ENCODE data around the gene DDX55.

Gene DDX55

DNA sequence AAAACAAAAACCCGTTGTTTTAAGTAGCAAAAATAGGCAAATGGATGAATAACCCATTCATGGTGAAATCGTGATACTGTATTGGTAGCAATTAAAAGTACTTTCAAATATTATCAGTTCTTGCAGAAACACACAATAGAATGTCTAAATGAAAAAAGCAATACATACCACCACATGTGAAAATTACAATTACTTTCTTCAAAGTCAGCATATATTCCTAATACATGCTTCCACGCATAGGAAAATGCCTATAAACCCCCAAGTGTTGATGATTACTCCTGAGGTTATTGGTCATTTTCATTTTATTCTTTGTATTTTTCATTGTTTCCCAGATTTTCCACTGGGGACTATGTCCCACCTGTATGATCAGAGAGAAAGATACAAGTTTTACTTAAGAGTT, 15.2 kb downstream of the DDX55 start:
- DNase-seq: no peak

DNA sequence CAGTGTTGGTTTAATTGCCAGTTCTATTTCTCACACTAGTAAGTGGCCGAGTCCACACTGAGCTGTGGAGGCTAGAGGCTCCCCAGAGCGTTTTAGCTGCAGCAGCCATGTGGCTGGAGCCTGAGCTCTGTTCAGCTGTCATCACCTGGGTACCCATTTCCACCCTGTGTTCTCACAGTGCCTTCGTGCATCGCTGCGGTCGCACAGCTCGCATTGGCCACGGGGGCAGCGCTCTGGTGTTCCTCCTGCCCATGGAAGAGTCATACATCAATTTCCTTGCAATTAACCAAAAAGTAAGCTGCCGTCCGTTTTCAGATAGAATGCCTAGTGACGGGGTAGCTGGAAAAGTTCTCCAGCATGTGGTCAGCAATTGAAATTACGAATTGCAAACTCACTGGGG, 15.7 kb downstream of the DDX55 start:
- no peak for DNase-seq

- DNase-seq: no peak
Measured at GRCh38 chr12:123621101-123621500, 19.2 kb downstream of the DDX55 start.

DNA sequence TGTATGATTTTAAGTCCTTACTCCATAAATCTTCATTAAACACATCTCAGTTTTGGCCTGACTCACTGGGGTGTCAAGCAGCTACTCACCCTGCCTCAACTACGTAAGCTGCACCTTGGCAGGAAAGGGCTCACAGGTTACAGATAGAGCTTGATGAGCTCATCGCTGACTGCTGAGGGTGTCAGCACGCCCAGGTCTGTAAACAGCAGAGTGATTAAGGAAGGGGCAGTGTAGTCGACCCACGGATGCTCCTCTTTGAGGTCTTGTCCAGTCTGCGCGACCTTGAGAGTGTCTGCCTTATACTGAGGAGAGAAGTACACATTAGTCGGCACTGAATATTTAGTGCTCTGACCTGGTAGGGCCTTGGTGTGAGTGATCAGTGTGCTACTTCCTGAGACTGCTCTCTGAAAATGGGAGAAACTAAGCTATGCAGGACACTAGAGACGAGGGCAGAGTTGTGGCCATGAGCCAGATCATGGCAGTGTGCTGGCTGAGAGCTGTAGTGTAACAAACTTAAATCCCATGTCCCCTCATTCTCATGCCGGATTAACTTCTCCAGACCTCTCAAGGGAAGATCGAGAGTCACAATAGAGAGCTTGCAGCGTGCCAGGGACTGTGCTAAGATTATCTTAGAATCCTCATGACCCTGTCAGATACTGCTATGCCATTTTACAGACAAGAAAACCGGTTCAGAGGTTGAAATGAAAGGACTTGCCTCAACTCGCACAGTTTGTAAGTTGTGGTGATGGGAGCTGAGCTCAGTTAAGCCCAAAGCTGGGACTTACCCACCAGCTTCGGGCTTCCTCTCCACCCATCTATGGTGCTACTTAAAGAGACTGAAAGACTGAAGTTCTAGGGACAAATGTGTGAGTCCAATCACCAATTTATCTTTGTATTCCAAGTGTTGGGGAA, 20.0 kb downstream of the DDX55 start:
- no peak for DNase-seq

DNA sequence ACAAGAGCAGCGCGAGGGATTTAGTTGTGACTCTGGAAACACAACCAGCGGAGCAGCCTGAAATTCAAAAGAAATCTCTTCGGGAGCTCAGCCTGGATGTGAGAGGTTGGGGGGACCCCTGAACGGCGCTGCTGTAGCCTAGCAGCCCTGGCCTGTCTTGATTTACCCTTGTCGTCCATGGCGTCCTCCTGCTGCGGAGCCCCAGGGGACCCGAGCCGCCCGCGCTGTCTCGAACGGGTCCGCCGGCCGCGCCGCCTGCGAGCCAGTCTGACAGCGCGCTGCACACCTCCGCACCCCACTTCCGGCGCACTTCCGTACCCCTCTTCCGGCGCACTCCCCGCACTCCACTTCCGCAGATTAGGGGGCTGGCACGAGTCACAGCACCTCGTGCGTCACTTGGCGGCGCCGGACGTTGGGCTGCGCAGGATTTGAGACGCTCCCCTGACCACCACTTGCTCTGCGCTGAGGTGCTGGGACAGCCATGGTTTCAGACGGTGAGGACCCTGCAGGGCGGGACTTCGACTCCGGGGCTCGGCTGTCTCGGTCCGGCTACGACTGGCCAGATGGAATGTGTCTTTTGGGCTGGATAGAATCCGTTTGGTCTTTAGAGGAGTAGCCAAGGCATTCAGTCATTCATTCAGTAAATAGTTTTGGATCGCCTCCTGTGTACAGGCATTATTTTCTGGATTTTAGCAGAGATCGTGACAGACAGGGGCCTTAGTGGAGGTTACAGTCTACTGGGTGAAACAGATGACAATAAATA, 31.7 kb downstream of the DDX55 start, which contains the start of the genes EIF2B1 and GTF2H3:
EIF2B1 (minus strand) TSS at position 308 of the 763 bp plus-strand sequence; CDS start at position 179, 129 bp downstream.
GTF2H3 (plus strand) TSS at position 451 of the 763 bp plus-strand sequence; CDS start at position 482, 31 bp downstream.
- DNase-seq: peak; percentile 94 to 95

DNA sequence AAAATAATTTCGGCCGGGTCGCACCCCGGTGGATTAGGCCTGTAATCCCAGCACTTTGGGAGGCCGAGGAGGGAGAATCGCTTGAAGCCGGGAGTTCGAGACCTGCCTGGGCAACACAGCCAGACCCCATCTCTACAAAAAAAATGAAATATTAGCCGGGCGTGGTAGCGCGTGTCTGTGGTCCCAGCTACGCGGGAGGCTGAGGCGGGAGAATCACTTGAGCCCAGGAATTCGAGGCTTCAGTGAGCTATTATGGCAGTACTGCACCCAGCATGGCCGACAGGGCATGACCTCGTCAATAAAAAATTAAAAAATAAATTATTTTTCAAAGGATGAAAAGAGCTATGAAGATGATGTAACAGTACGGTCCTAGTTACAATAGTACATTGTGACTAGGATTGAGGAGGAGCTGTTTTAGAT, 32.3 kb downstream of the DDX55 start:
- DNase-seq: no peak

- DNase-seq: no peak
Measured at GRCh38 chr12:123643911-123644310, 42.0 kb downstream of the DDX55 start.

DNA sequence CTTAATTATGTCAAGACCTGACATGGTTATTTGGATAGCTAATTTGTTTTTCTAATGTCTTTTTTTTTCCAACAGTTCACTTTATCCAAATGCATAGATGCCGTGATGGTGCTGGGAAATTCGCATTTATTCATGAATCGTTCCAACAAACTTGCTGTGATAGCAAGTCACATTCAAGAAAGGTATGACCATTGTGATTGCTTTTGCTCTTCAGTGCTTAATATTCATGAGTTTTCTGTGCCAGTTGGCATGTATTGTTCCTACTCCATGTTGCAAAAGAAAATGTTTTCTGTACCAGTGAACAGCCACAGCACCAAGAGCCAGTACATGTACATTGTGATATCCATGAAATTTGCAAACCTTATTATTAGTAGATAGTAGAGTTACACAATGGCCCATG, 43.5 kb downstream of the DDX55 start:
- DNase-seq: no peak

- no peak for DNase-seq
Measured at GRCh38 chr12:123645878-123646277, 44.0 kb downstream of the DDX55 start.

DNA sequence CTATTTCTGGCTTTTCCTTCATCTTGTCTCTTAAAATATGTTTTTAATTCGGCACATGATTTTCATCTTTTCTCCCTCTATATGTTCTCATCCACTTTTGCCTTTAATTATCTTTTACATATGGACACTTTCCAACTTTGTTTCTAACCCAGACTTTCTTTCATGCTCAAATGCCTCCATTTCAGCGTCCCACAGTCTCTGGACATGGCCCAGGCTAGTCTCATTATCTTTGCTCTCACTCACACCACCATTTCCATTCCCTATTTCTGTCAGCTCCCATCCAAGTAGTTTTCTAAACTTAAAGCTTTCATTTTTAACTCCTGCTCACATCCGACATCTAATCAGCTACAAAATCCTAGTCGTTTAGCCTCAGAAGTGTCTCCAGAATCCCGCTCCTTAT, 46.5 kb downstream of the DDX55 start:
- no peak for DNase-seq

DNA sequence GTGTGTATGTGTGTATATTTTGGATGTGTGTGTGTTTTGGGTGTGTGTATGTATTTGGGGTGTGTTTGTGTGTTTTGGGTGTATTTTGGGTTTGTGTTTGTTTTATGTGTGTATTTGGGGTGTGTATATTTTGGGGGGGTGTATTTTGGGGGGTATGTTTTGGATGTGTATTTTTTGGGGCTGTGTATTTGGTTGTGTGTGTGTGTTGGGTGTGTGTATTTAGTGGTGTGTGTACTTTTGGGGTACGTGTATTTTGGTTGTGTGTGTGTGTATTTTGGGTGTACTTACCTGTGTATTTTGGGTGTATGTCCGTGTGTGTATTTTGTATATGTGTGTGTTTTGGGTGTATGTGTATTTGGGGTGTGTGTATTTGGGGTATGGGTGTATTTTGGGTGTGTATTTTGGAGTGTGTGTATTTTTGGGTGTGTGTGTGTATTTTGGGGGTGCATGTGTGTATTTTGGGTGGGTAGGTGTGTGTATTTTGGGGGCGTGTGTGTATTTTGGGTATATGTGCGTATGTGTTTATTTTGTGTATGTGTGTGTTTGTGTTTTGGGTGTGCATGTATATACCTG, 52.3 kb downstream of the DDX55 start:
- no peak for DNase-seq

GRCh38 chr12:123655420-123655819, 53.5 kb downstream of the DDX55 start:
- DNase-seq: no peak

- no peak for DNase-seq
Measured at GRCh38 chr12:123656392-123656791, 54.5 kb downstream of the DDX55 start.

DNA sequence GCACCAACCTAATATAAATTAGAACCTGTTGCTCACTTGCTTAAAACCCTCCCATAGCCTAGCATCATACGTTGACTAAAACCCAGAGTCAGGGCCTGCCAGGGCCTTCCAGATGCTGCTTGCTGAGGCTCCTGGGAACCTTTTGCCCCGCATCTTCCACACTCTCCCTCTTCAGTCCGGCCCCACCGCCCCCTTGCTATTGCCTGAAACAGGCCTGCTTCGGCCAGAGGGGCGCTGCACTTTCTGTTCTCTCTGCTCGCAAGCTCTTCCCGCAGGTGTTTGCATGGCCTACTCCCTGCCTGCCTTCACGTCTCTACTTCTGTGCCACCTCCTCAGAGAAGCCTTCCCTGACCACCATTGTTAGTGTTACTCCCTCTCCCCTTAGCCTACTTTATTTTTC, 55.3 kb downstream of the DDX55 start:
- no peak for DNase-seq

DNA sequence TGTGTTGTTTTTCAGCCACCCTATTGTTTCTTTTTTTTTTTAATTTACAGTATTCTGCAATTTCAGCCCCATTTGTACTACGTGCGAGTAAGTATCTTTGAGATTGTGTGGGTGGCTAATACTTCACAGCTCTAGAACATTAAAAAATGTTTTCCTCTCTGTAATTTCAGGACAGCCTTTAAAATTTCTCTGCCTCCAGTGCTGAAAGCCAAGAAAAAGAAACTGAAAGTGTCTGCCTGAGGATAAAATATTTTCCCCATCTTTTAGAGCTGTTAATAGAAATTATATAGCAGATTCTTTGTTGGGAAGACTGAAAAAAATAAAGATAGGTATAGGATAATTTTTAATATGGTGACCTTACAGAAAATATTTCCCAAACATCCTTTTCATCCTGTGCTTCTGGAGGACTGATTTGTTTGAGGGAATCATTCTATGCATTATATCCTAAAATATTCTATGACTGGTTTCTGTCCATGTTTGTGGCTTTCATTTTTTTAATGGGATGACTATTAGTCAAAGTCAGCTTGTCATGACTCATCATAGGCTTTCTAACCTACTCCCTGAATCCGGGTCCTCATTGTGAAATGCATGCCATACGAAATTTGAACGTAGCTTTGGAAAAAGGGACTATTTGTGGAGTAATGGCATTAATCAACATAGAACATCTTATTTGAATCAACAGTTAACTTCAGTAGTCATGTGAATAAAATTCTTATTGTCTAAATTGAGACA, 58.3 kb downstream of the DDX55 start:
- DNase-seq: no peak

DNA sequence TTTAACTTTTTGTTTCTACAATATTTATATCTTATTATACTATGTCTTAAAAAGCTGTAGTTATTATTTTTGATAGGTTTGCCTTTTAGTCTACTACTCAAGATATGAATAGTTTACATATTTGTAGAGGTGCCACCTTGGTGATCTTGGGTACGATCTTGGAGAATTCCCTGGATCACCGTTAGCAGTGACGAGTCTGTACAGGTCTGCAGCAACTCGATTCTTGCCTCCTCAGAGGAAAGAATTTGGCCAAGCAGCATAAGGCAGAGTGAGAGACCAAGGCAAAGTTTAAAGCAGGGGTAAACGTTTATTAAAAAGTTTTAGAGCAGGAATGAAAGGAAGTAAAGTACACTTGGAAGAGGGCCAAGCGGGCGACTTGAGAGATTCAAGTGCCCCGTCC, 65.9 kb downstream of the DDX55 start:
- DNase-seq: no peak
